Osteoblast (primary cell): ENCODE results near the gene FXYD4. TPM values are rescaled to one million over a fixed set of nuclear protein-coding genes. Genes with fewer than 3 reads are reported as not detected.
"Not testable (repeated sequence)": the region's sequence is repeated elsewhere in the genome, so short reads cannot be mapped to it uniquely, and the experiment has no call there.

Experiments
- DNase-seq: peaks from one replicate; pipeline ENCODE4 v3.0.0; 2011; ENCODE audit warnings: low spot score, mixed read lengths; ENCODE audit not compliant: insufficient read length; ENCODE audit errors: missing footprints
- H2AFZ ChIP-seq: 2 replicates; pipeline ENCODE4 v1.6.0; 2011; ENCODE audit warnings: mild to moderate bottlenecking, low read length
- H3K27ac ChIP-seq: 2 replicates; pipeline ENCODE4 v1.5.1; 2011; ENCODE audit warnings: mild to moderate bottlenecking, low read depth, low read length, moderate library complexity
- H3K27me3 ChIP-seq: 2 replicates; pipeline ENCODE4 v1.6.0; 2012; ENCODE audit warnings: mild to moderate bottlenecking, control low read depth, inconsistent platforms, low read length, moderate library complexity; ENCODE audit not compliant: insufficient read depth
- H3K36me3 ChIP-seq: 2 replicates; pipeline ENCODE4 v1.5.1; 2011; ENCODE audit warnings: mild to moderate bottlenecking, low read length, control low read depth, moderate library complexity; ENCODE audit not compliant: insufficient read depth
- H3K4me1 ChIP-seq: 2 replicates; pipeline ENCODE4 v1.5.1; 2011; ENCODE audit warnings: mild to moderate bottlenecking, low read length, control low read depth, moderate library complexity; ENCODE audit not compliant: insufficient read depth
- H3K4me2 ChIP-seq: 2 replicates; pipeline ENCODE4 v1.6.0; 2011; ENCODE audit warnings: mild to moderate bottlenecking, low read length; ENCODE audit not compliant: insufficient read depth
- H3K4me3 ChIP-seq: fragments of 200-600 bp; sonication (generic); 3 replicates; pipeline ENCODE4 v1.5.1; 2012; ENCODE audit warnings: mild to moderate bottlenecking, low read length, inconsistent platforms; ENCODE audit not compliant: insufficient read depth
- H3K79me2 ChIP-seq: 2 replicates; pipeline ENCODE4 v1.6.0; 2012; ENCODE audit warnings: mild to moderate bottlenecking, low read length, control low read depth, inconsistent platforms; ENCODE audit not compliant: insufficient read depth
- H3K9me3 ChIP-seq: 2 replicates; pipeline ENCODE4 v1.5.1; 2011; ENCODE audit warnings: low read depth, low read length, control low read depth
- H4K20me1 ChIP-seq: 2 replicates; pipeline ENCODE4 v1.6.0; 2012; ENCODE audit warnings: mild to moderate bottlenecking, low read length, control low read depth; ENCODE audit not compliant: insufficient read depth
- CTCF ChIP-seq: IDR thresholded peaks from 2 replicates; pipeline ENCODE4 v1.5.1; 2011; ENCODE audit warnings: mild to moderate bottlenecking, low read depth, low read length, moderate library complexity; ENCODE audit errors: extremely low read depth
- total RNA-seq: library from RNA; depleted of rRNA; stranded (reverse); fragments of >200 nt; gene quantifications from 2 replicates; pipeline ENCODE4 v1.2.3, GENCODE V29; 2012

FXYD4 gene
- total RNA-seq, 1 donor, result not detected

- peaks cover 92% of the 10 kb centered on the region for H3K79me2 ChIP-seq
- DNase-seq, result peak; percentile 71
- peaks cover 77% of the 10 kb centered on the region for H4K20me1 ChIP-seq
- H3K27me3 ChIP-seq, result no peaks in the 10 kb centered on the region
- no peak overlapping the region for H3K4me3 ChIP-seq
- H3K36me3 ChIP-seq, result peaks cover 85% of the 10 kb centered on the region
- H3K4me1 ChIP-seq, result peaks cover 7% of the 10 kb centered on the region
- no peak overlapping the region for H2AFZ ChIP-seq
- no peak overlapping the region for H3K27ac ChIP-seq
- peak; percentile 72 for TF ChIP-seq CTCF
- no peaks in the 10 kb centered on the region for H3K9me3 ChIP-seq
- no peak overlapping the region for H3K4me2 ChIP-seq
These were observed 19.3 kb downstream of the FXYD4 start for GRCh38 chr10:43390759-43391158.

- peaks cover 10% of the 10 kb centered on the region for H3K4me1 ChIP-seq
- no peak overlapping the region for H3K27ac ChIP-seq
- peaks cover 78% of the 10 kb centered on the region for H3K36me3 ChIP-seq
- no peaks in the 10 kb centered on the region for H3K9me3 ChIP-seq
- peaks cover 79% of the 10 kb centered on the region for H4K20me1 ChIP-seq
- no peak overlapping the region for H3K4me3 ChIP-seq
- DNase-seq, result no peak
- TF ChIP-seq CTCF, result no peak
- H3K27me3 ChIP-seq, result no peaks in the 10 kb centered on the region
- H3K79me2 ChIP-seq, result peaks cover 99% of the 10 kb centered on the region
- H3K4me2 ChIP-seq, result no peak overlapping the region
- H2AFZ ChIP-seq, result no peak overlapping the region
These were observed 20.1 kb downstream of the FXYD4 start for GRCh38 chr10:43391496-43391895.

GRCh38 chr10:43392748-43393147 is 21.3 kb downstream of the FXYD4 start:
- Histone ChIP-seq H3K9me3 (no peaks in the 10 kb centered on the region), H4K20me1 (peaks cover 69% of the 10 kb centered on the region), H3K27ac (peak overlapping the region; percentile 11), H3K4me3 (no peak overlapping the region), H2AFZ (no peak overlapping the region), H3K4me1 (peaks cover 14% of the 10 kb centered on the region), H3K27me3 (no peaks in the 10 kb centered on the region), H3K79me2 (peaks cover 97% of the 10 kb centered on the region), H3K36me3 (peaks cover 65% of the 10 kb centered on the region), H3K4me2 (no peak overlapping the region)
- TF ChIP-seq CTCF, result no peak
- DNase-seq, result no peak

- not testable (repeated sequence) for H2AFZ ChIP-seq, H3K4me3 ChIP-seq, H3K4me2 ChIP-seq, H3K27me3 ChIP-seq, H3K9me3 ChIP-seq, DNase-seq
- H3K79me2 ChIP-seq, result peaks cover 97% of the 10 kb centered on the region
- peaks cover 61% of the 10 kb centered on the region for H3K36me3 ChIP-seq
- peaks cover 19% of the 10 kb centered on the region for H3K4me1 ChIP-seq
- H4K20me1 ChIP-seq, result peaks cover 69% of the 10 kb centered on the region
- H3K27ac ChIP-seq, result peak overlapping the region; percentile 11
These were observed 21.8 kb downstream of the FXYD4 start for GRCh38 chr10:43393186-43393585.
